ENCODE data around the gene FUT4. TPM values are rescaled to one million over a fixed set of nuclear protein-coding genes. Genes with fewer than 3 reads are reported as not detected.

FUT4 gene
- polyA plus RNA-seq, 1 donor from 2014 or later: 0.62 TPM

GRCh38 chr11:94563848-94564467 lies 20.2 kb downstream of the FUT4 start:
- TF ChIP-seq TAF1 (IDR thresholded peaks at IDR 0.05; ENCODE audit: low read depth) (no peak), POLR2AphosphoS5 (IDR thresholded peaks at IDR 0.05) (no peak), EP300 (conservative IDR thresholded peaks at IDR 0.05; ENCODE audit: poor library complexity, severe bottlenecking) (no peak), CTCF (IDR thresholded peaks at IDR 0.05; ENCODE audit: poor library complexity, severe bottlenecking) (no peak), EZH2 (IDR thresholded peaks at IDR 0.05; ENCODE audit: borderline replicate concordance, insufficient read depth, low read length, poor library complexity, severe bottlenecking) (no peak), MXI1 (conservative IDR thresholded peaks at IDR 0.05; ENCODE audit: poor library complexity, severe bottlenecking) (no peak), RAD21 (conservative IDR thresholded peaks at IDR 0.05) (no peak), REST (IDR thresholded peaks at IDR 0.05; ENCODE audit: borderline replicate concordance) (no peak), SMC3 (conservative IDR thresholded peaks at IDR 0.05; ENCODE audit: poor library complexity) (no peak)
- H3K9ac ChIP-seq (ENCODE audit: low read length): no peak overlapping the region
- H3K4me3 ChIP-seq (ENCODE audit: low read length): no peak overlapping the region
- H3K27ac ChIP-seq (ENCODE audit: low read length): no peak overlapping the region
- no peak overlapping the region for H2AFZ ChIP-seq (ENCODE audit: low read depth, low read length)
- H3K9me3 ChIP-seq (ENCODE audit: low read length): no peaks in the 10 kb centered on the region
- no peaks in the 10 kb centered on the region for H4K20me1 ChIP-seq (ENCODE audit: insufficient read depth)
- no peaks in the 10 kb centered on the region for H3K79me2 ChIP-seq (replicated peaks; ENCODE audit: insufficient read depth, low read length)
- no peaks in the 10 kb centered on the region for H3F3A ChIP-seq (ENCODE audit: insufficient read depth, low read length, poor library complexity, severe bottlenecking)
- no peaks in the 10 kb centered on the region for H3K27me3 ChIP-seq (ENCODE audit: insufficient read depth, low read depth, low read length)
- H3K4me2 ChIP-seq (ENCODE audit: low read length): no peak overlapping the region
- no peaks in the 10 kb centered on the region for H3K36me3 ChIP-seq (ENCODE audit: insufficient read depth, low read length)
- no peaks in the 10 kb centered on the region for H3K9me2 ChIP-seq (ENCODE audit: insufficient read depth, low read length)

GRCh38 chr11:94567181-94567670 lies 23.5 kb downstream of the FUT4 start, which contains the start of gene PIWIL4:
Gene PIWIL4, plus strand, starts transcription at chr11:94567368. Its CDS starts 151 bp downstream, at chr11:94567519.
- H3K27ac ChIP-seq (ENCODE audit: low read length): no peak within 1 kb of the TSS
- TF ChIP-seq EZH2 (IDR thresholded peaks at IDR 0.05; ENCODE audit: borderline replicate concordance, insufficient read depth, low read length, poor library complexity, severe bottlenecking) (no peak), SMC3 (conservative IDR thresholded peaks at IDR 0.05; ENCODE audit: poor library complexity) (no peak), CTCF (IDR thresholded peaks at IDR 0.05; ENCODE audit: poor library complexity, severe bottlenecking) (no peak), POLR2AphosphoS5 (IDR thresholded peaks at IDR 0.05) (no peak), MXI1 (conservative IDR thresholded peaks at IDR 0.05; ENCODE audit: poor library complexity, severe bottlenecking) (no peak), TAF1 (IDR thresholded peaks at IDR 0.05; ENCODE audit: low read depth) (no peak), REST (IDR thresholded peaks at IDR 0.05; ENCODE audit: borderline replicate concordance) (no peak), EP300 (conservative IDR thresholded peaks at IDR 0.05; ENCODE audit: poor library complexity, severe bottlenecking) (no peak), RAD21 (conservative IDR thresholded peaks at IDR 0.05) (no peak)
- H2AFZ ChIP-seq (ENCODE audit: low read depth, low read length): no peak within 1 kb of the TSS
- H3K9me3 ChIP-seq (ENCODE audit: low read length): no peaks in the 10 kb centered on the region
- H3K36me3 ChIP-seq (ENCODE audit: insufficient read depth, low read length): no peaks in the 10 kb centered on the region
- H3F3A ChIP-seq (ENCODE audit: insufficient read depth, low read length, poor library complexity, severe bottlenecking): no peaks in the 10 kb centered on the region
- no peaks in the 10 kb centered on the region for H3K27me3 ChIP-seq (ENCODE audit: insufficient read depth, low read depth, low read length)
- no peaks in the 10 kb centered on the region for H4K20me1 ChIP-seq (ENCODE audit: insufficient read depth)
- no peak within 1 kb of the TSS for H3K9ac ChIP-seq (ENCODE audit: low read length)
- no peak within 1 kb of the TSS for H3K4me2 ChIP-seq (ENCODE audit: low read length)
- no peak within 1 kb of the TSS for H3K4me3 ChIP-seq (ENCODE audit: low read length)
- no peaks in the 10 kb centered on the region for H3K79me2 ChIP-seq (replicated peaks; ENCODE audit: insufficient read depth, low read length)
- no peaks in the 10 kb centered on the region for H3K9me2 ChIP-seq (ENCODE audit: insufficient read depth, low read length)
